Mononuclear cell (primary cell): Measurements from ENCODE around the gene YPEL3. TPM values are rescaled to one million over a fixed set of nuclear protein-coding genes. Genes with fewer than 3 reads are reported as not detected.
"Not testable (repeated sequence)": the region's sequence is repeated elsewhere in the genome, so short reads cannot be mapped to it uniquely, and the experiment has no call there.

Experiments used
- H3K27me3 ChIP-seq: 2 replicates; pipeline ENCODE4 v1.6.0; 2011; ENCODE audit warnings: low read length, control low read depth; ENCODE audit not compliant: insufficient read depth
- H3K4me1 ChIP-seq: 2 replicates; pipeline ENCODE4 v1.5.1; 2011; ENCODE audit warnings: mild to moderate bottlenecking, low read length, control low read depth; ENCODE audit not compliant: insufficient read depth
- H3K4me3 ChIP-seq: 2 replicates; pipeline ENCODE4 v1.5.1; 2011; ENCODE audit warnings: mild to moderate bottlenecking, low read length, moderate library complexity
- H3K9me3 ChIP-seq: 2 replicates; pipeline ENCODE4 v1.5.1; 2011; ENCODE audit warnings: low read depth, mild to moderate bottlenecking, control low read depth, low read length
- total RNA-seq: library from RNA; depleted of rRNA; stranded (reverse); fragments of >200 nt; gene quantifications from one replicate; pipeline ENCODE4 v1.2.3, GENCODE V29; 2012

YPEL3 gene
- total RNA-seq, 1 donor = 66.0 TPM

GRCh38 chr16:30124985-30125379, 29.0 kb upstream of the YPEL3 start:
- H3K9me3 ChIP-seq = no peaks in the 10 kb centered on the region
- H3K4me1 ChIP-seq = peaks cover 38% of the 10 kb centered on the region
- no peaks in the 10 kb centered on the region for H3K27me3 ChIP-seq
- no peak overlapping the region for H3K4me3 ChIP-seq

GRCh38 chr16:30122604-30123160, 26.7 kb upstream of the YPEL3 start:
- H3K4me3 ChIP-seq = peak overlapping the region; percentile 73
- H3K27me3 ChIP-seq = no peaks in the 10 kb centered on the region
- H3K4me1 ChIP-seq = peaks cover 38% of the 10 kb centered on the region
- H3K9me3 ChIP-seq = no peaks in the 10 kb centered on the region

- H3K4me3 ChIP-seq = peak overlapping the region; percentile 73
- H3K27me3 ChIP-seq = no peaks in the 10 kb centered on the region
- H3K9me3 ChIP-seq = no peaks in the 10 kb centered on the region
- peaks cover 38% of the 10 kb centered on the region for H3K4me1 ChIP-seq
These were observed 25.9 kb upstream of the YPEL3 start for GRCh38 chr16:30121741-30122571.

GRCh38 chr16:30120340-30121105, 24.5 kb upstream of the YPEL3 start:
- H3K4me1 ChIP-seq = peaks cover 38% of the 10 kb centered on the region
- no peaks in the 10 kb centered on the region for H3K27me3 ChIP-seq
- H3K9me3 ChIP-seq = no peaks in the 10 kb centered on the region
- H3K4me3 ChIP-seq = no peak overlapping the region

GRCh38 chr16:30119428-30119827, 23.4 kb upstream of the YPEL3 start:
- no peaks in the 10 kb centered on the region for H3K27me3 ChIP-seq
- H3K4me3 ChIP-seq = no peak overlapping the region
- H3K4me1 ChIP-seq = peaks cover 38% of the 10 kb centered on the region

GRCh38 chr16:30117768-30118167, 21.8 kb upstream of the YPEL3 start:
- Histone ChIP-seq H3K4me1 (peaks cover 26% of the 10 kb centered on the region), H3K4me3 (no peak overlapping the region), H3K27me3 (no peaks in the 10 kb centered on the region), H3K9me3 (no peaks in the 10 kb centered on the region)

More at GRCh38 chr16:30119428-30119827, 23.4 kb upstream of the YPEL3 start:
- no peaks in the 10 kb centered on the region for H3K9me3 ChIP-seq

- Histone ChIP-seq H3K4me1 (peaks cover 14% of the 10 kb centered on the region), H3K9me3 (no peaks in the 10 kb centered on the region), H3K27me3 (no peaks in the 10 kb centered on the region), H3K4me3 (no peak overlapping the region)
These were observed 20.5 kb upstream of the YPEL3 start for GRCh38 chr16:30116291-30117207.

GRCh38 chr16:30115238-30115637, 19.2 kb upstream of the YPEL3 start:
- Histone ChIP-seq H3K4me3 (no peak overlapping the region), H3K4me1 (peaks cover 3% of the 10 kb centered on the region), H3K9me3 (no peaks in the 10 kb centered on the region), H3K27me3 (no peaks in the 10 kb centered on the region)

GRCh38 chr16:30114833-30115232, 18.8 kb upstream of the YPEL3 start:
- not testable (repeated sequence) for H3K27me3 ChIP-seq, H3K4me1 ChIP-seq, H3K4me3 ChIP-seq, H3K9me3 ChIP-seq

- Histone ChIP-seq H3K4me1 (no peaks in the 10 kb centered on the region), H3K4me3 (no peak overlapping the region), H3K9me3 (no peaks in the 10 kb centered on the region), H3K27me3 (no peaks in the 10 kb centered on the region)
These were observed 18.4 kb upstream of the YPEL3 start for GRCh38 chr16:30114411-30114810.

GRCh38 chr16:30113711-30114333, 17.8 kb upstream of the YPEL3 start:
- Histone ChIP-seq H3K9me3 (no peaks in the 10 kb centered on the region), H3K4me1 (no peaks in the 10 kb centered on the region), H3K27me3 (no peaks in the 10 kb centered on the region), H3K4me3 (no peak overlapping the region)

GRCh38 chr16:30113031-30113710, 17.2 kb upstream of the YPEL3 start, which contains the start of gene GDPD3:
TSS of gene GDPD3 (minus strand) at chr16:30113537. CDS start at chr16:30113478, 59 bp downstream.
- H3K4me1 ChIP-seq = no peaks in the 10 kb centered on the region
- H3K27me3 ChIP-seq = no peaks in the 10 kb centered on the region
- H3K9me3 ChIP-seq = no peaks in the 10 kb centered on the region
- no peak within 1 kb of the TSS for H3K4me3 ChIP-seq

GRCh38 chr16:30112197-30113030, 16.4 kb upstream of the YPEL3 start:
- Histone ChIP-seq H3K9me3 (no peaks in the 10 kb centered on the region), H3K27me3 (no peaks in the 10 kb centered on the region), H3K4me1 (no peaks in the 10 kb centered on the region), H3K4me3 (no peak overlapping the region)
